ENCODE results near the gene LPCAT1. TPM values are rescaled to one million over a fixed set of nuclear protein-coding genes. Genes with fewer than 3 reads are reported as not detected.

The LPCAT1 gene
- total and polyA plus RNA-seq, 2 experiments from 2014 or later: 78.0 to 255 TPM

GRCh38 chr5:1524481-1524798, 680 bp upstream of the LPCAT1 start:
- no peaks in the 10 kb centered on the region for H3K9me3 Mint-ChIP-seq
- Histone ChIP-seq H3K27ac (ENCODE audit: low read depth) (no peak overlapping the region), H3K27me3 (ENCODE audit: insufficient read depth) (no peaks in the 10 kb centered on the region), H4K20me1 (replicated peaks; ENCODE audit: insufficient read depth) (peaks cover 18% of the 10 kb centered on the region), H3K9me2 (ENCODE audit: insufficient read depth) (no peaks in the 10 kb centered on the region), H3K79me2 (replicated peaks; ENCODE audit: insufficient read depth) (peaks cover 39% of the 10 kb centered on the region), H3K4me3 (peak overlapping the region; percentile 88), H2AFZ (0 out of 2 replicates have a peak overlapping the region, but pooled peaks have one; percentile 14), H3K36me3 (ENCODE audit: insufficient read depth) (peaks cover 15% of the 10 kb centered on the region), H3F3A (replicated peaks; ENCODE audit: low read depth) (no peaks in the 10 kb centered on the region; the same call in 1 of the 2 replicates), H3K4me2 (peak overlapping the region; percentile 77), H3K4me1 (ENCODE audit: insufficient read depth) (peaks cover 17% of the 10 kb centered on the region)
- DNase-seq (ENCODE audit: low spot score): peak; percentile 39
- H3K27me3 Mint-ChIP-seq (ENCODE audit: insufficient read depth, low read depth, poor library complexity): peaks cover 14% of the 10 kb centered on the region
- no peak overlapping the region for H3K27ac Mint-ChIP-seq
- ATAC-seq: peak; percentile 21
- H3K4me1 Mint-ChIP-seq: peaks cover 22% of the 10 kb centered on the region; the same call in 2 of the 3 replicates
- H3K4me3 Mint-ChIP-seq: peak overlapping the region; percentile 59
- TF ChIP-seq POLR2AphosphoS5 (IDR thresholded peaks at IDR 0.05; ENCODE audit: low read depth) (no peak), STAT1 (IDR thresholded peaks at IDR 0.05; ENCODE audit: unreplicated experiment) (no peak), EZH2 (IDR thresholded peaks at IDR 0.05; ENCODE audit: low read depth, unreplicated experiment) (no peak), ETS1 (IDR thresholded peaks at IDR 0.05) (no peak), REST (IDR thresholded peaks at IDR 0.05; ENCODE audit: unreplicated experiment) (no peak)
- H3K36me3 Mint-ChIP-seq (ENCODE audit: low read depth): peaks cover 20% of the 10 kb centered on the region

- no peak overlapping the region for H3K27ac Mint-ChIP-seq
- peaks cover 8% of the 10 kb centered on the region; the same call in 1 of the 2 replicates for H3F3A ChIP-seq (replicated peaks; ENCODE audit: low read depth)
- H3K79me2 ChIP-seq (replicated peaks; ENCODE audit: insufficient read depth): peaks cover 49% of the 10 kb centered on the region
- no peak for DNase-seq (ENCODE audit: low spot score)
- peaks cover 18% of the 10 kb centered on the region for H3K27me3 Mint-ChIP-seq (ENCODE audit: insufficient read depth, low read depth, poor library complexity)
- peaks cover 26% of the 10 kb centered on the region for H3K4me1 ChIP-seq (ENCODE audit: insufficient read depth)
- no peak for TF ChIP-seq EZH2phosphoT487 (IDR thresholded peaks at IDR 0.05; ENCODE audit: unreplicated experiment)
- TF ChIP-seq NANOG (IDR thresholded peaks at IDR 0.05; ENCODE audit: borderline replicate concordance): no peak
- TF ChIP-seq EZH2 (IDR thresholded peaks at IDR 0.05; ENCODE audit: low read depth, unreplicated experiment): no peak
- no peak for TF ChIP-seq CREB1 (CRISPR knock-in tag; IDR thresholded peaks at IDR 0.05; ENCODE audit: low read depth)
- TF ChIP-seq CTCF (conservative IDR thresholded peaks at IDR 0.05; ENCODE audit: low read depth in 2 of 2): no peak
- H3K4me3 ChIP-seq: peak overlapping the region; percentile 88
- H2AFZ ChIP-seq: no peak overlapping the region
- H3K4me3 Mint-ChIP-seq: peak overlapping the region; percentile 65; the same call in 2 of the 3 replicates
- H3K9me3 Mint-ChIP-seq: no peaks in the 10 kb centered on the region
- H3K27ac ChIP-seq (ENCODE audit: low read depth): no peak overlapping the region
- peaks cover 19% of the 10 kb centered on the region for H3K36me3 ChIP-seq (ENCODE audit: insufficient read depth)
- ATAC-seq: no peak; the same call in 2 of the 3 replicates
- no peaks in the 10 kb centered on the region for H3K27me3 ChIP-seq (ENCODE audit: insufficient read depth)
- peaks cover 30% of the 10 kb centered on the region for H3K36me3 Mint-ChIP-seq (ENCODE audit: low read depth)
- no peaks in the 10 kb centered on the region for H3K9me2 ChIP-seq (ENCODE audit: insufficient read depth)
- peaks cover 25% of the 10 kb centered on the region for H4K20me1 ChIP-seq (replicated peaks; ENCODE audit: insufficient read depth)
- H3K4me2 ChIP-seq: peak overlapping the region; percentile 96
- peaks cover 32% of the 10 kb centered on the region; the same call in 2 of the 3 replicates for H3K4me1 Mint-ChIP-seq
These were observed 324 bp downstream of the LPCAT1 start for GRCh38 chr5:1523480-1523792.

All from GM23338 (cell line).